ENCODE data around the gene AUTS2.

- TF ChIP-seq CREB1 (CRISPR knock-in tag; IDR thresholded peaks at IDR 0.05; ENCODE audit: low read depth) (no peak), CTCF (conservative IDR thresholded peaks at IDR 0.05; ENCODE audit: low read depth in 2 of 2) (no peak), EZH2phosphoT487 (IDR thresholded peaks at IDR 0.05; ENCODE audit: unreplicated experiment) (no peak), ZNF331 (CRISPR knock-in tag; IDR thresholded peaks at IDR 0.05; ENCODE audit: low read depth) (no peak), POLR2AphosphoS5 (IDR thresholded peaks at IDR 0.05; ENCODE audit: low read depth) (no peak), EZH2 (IDR thresholded peaks at IDR 0.05; ENCODE audit: low read depth, unreplicated experiment) (no peak), NANOG (IDR thresholded peaks at IDR 0.05; ENCODE audit: borderline replicate concordance) (no peak), REST (IDR thresholded peaks at IDR 0.05; ENCODE audit: unreplicated experiment) (no peak), ZNF462 (CRISPR knock-in tag; IDR thresholded peaks at IDR 0.05) (no peak), STAT1 (IDR thresholded peaks at IDR 0.05; ENCODE audit: unreplicated experiment) (no peak)
These were observed 193.5 kb downstream of the AUTS2 start for GRCh38 chr7:69791739-69792138.

Data from GM23338 (cell line).